Naive thymus-derived CD4-positive, alpha-beta T cell (primary cell): ENCODE results near the gene ACTMAP. TPM values are rescaled to one million over a fixed set of nuclear protein-coding genes. Genes with fewer than 3 reads are reported as not detected.

Source experiments
- ATAC-seq: fragments of 150-1000 bp; cut with Tn5 transposase; 2 replicates; pipeline ENCODE4 v1.10.0; 2021; ENCODE audit warnings: mild to moderate bottlenecking, moderate library complexity
- CTCF ChIA-PET: fragments of 350-600 bp; sonication (Branson Sonifier 250); formaldehyde crosslinking; loops from one replicate; lab custom pipeline; 2021; ENCODE audit warnings: antibody characterized with exemption; lab: Charles Lee
- POLR2A ChIA-PET: fragments of 350-600 bp; sonication (Branson Sonifier 250); formaldehyde crosslinking; loops from one replicate; lab custom pipeline; 2021; ENCODE audit warnings: antibody characterized with exemption, inconsistent platforms; lab: Charles Lee
- DNase-seq, 9 donors: peaks; one replicate each; pipeline versions ENCODE4 v3.0.0 to v3.0.0-alpha.2; 2020 to 2022; ENCODE audit warnings: mixed read lengths in 1 of 9
- H3K27ac ChIP-seq: one replicate; pipeline ENCODE4 v1.7.0; 2013; ENCODE audit warnings: mild to moderate bottlenecking, low read depth, low read length, moderate library complexity
- H3K27me3 ChIP-seq, 2 donors: one replicate each; pipeline ENCODE4 v1.7.0; 2013; ENCODE audit warnings: low read length in 2 of 2, mild to moderate bottlenecking in 2 of 2, moderate library complexity in 2 of 2; ENCODE audit not compliant: control insufficient read depth in 2 of 2, insufficient read depth in 2 of 2
- H3K36me3 ChIP-seq, 3 experiments: 1 replicate in 2 of 3; 2 replicates in 1 of 3; pipeline ENCODE4 v1.7.0; 2013; ENCODE audit warnings: low read length in 3 of 3, mild to moderate bottlenecking in 3 of 3, moderate library complexity in 1 of 3; ENCODE audit not compliant: insufficient read depth in 3 of 3, control insufficient read depth in 2 of 3
- H3K4me1 ChIP-seq, 2 donors: one replicate each; pipeline ENCODE4 v1.7.0; 2013; ENCODE audit warnings: low read length in 2 of 2, mild to moderate bottlenecking in 2 of 2, moderate library complexity in 1 of 2; ENCODE audit not compliant: control insufficient read depth in 2 of 2, insufficient read depth in 2 of 2
- H3K4me3 ChIP-seq: 2 replicates; pipeline ENCODE4 v1.7.0; 2013; ENCODE audit warnings: mild to moderate bottlenecking, low read length
- H3K9me3 ChIP-seq, 3 experiments: 1 replicate in 2 of 3; 2 replicates in 1 of 3; pipeline ENCODE4 v1.7.0; 2013; ENCODE audit warnings: low read length in 3 of 3; ENCODE audit not compliant: control insufficient read depth in 2 of 3
- H3K27ac Mint-ChIP-seq, 9 donors: one replicate each; pipeline ENCODE4 v1.8.0; 2020 to 2022; ENCODE audit warnings: mixed read lengths in 9 of 9, mild to moderate bottlenecking in 8 of 9, moderate library complexity in 5 of 9, inconsistent platforms in 2 of 9
- H3K27me3 Mint-ChIP-seq, 5 donors: one replicate each; pipeline ENCODE4 v1.8.0; 2021 to 2022; ENCODE audit warnings: mixed read lengths in 5 of 5, mild to moderate bottlenecking in 1 of 5
- H3K36me3 Mint-ChIP-seq, 5 donors: one replicate each; pipeline ENCODE4 v1.8.0; 2020 to 2022; ENCODE audit warnings: mixed read lengths in 5 of 5, mild to moderate bottlenecking in 3 of 5, inconsistent platforms in 1 of 5
- H3K4me1 Mint-ChIP-seq, 7 donors: one replicate each; pipeline ENCODE4 v1.8.0; 2020 to 2022; ENCODE audit warnings: mixed read lengths in 7 of 7, mild to moderate bottlenecking in 3 of 7, inconsistent platforms in 1 of 7
- H3K4me3 Mint-ChIP-seq, 10 donors: one replicate each; pipeline ENCODE4 v1.8.0; 2020 to 2022; ENCODE audit warnings: mild to moderate bottlenecking in 10 of 10, mixed read lengths in 10 of 10, moderate library complexity in 6 of 10, inconsistent platforms in 2 of 10
- H3K9me3 Mint-ChIP-seq, 11 donors: one replicate each; pipeline ENCODE4 v1.8.0; 2020 to 2022; ENCODE audit warnings: mixed read lengths in 11 of 11, mild to moderate bottlenecking in 4 of 11, inconsistent platforms in 1 of 11, moderate library complexity in 1 of 11
- intact Hi-C, 2 donors: fragments of 100-400 bp; cut with micrococcal nuclease; formaldehyde crosslinking; loops; one replicate each; pipeline ENCODE4 v1.15.1; 2023
- polyA plus RNA-seq, 2 donors: library from polyadenylated mRNA; unstranded; fragments of 300-500 nt; fragmentation: Illumina TruSeq; gene quantifications; one replicate each; pipeline ENCODE4 v1.2.3, GENCODE V29; 2021
- total RNA-seq, 6 experiments: library from RNA in 5 of 6; stranded (reverse) in 5 of 6; gene quantifications; 1 replicate in 5 of 6; 2 replicates in 1 of 6; pipeline ENCODE4 v1.2.3 and lab custom pipeline; 2021 to 2026

Gene ACTMAP
- total and polyA plus RNA-seq, 7 experiments from 2014 or later: 3.2 to 13.7 (median 7.3) TPM

- Histone ChIP-seq H3K4me1 (no peaks in the 10 kb centered on the region), H3K27me3 (no peaks in the 10 kb centered on the region), H3K4me3 (no peak overlapping the region), H3K27ac (no peak overlapping the region), H3K36me3 (peaks cover 0 to 40% (median 0%) of the 10 kb centered on the region in 3 experiments), H3K9me3 (no peaks in the 10 kb centered on the region)
- peaks cover 0 to 4% (median 0%) of the 10 kb centered on the region in 7 donors for H3K4me1 Mint-ChIP-seq
- DNase-seq (no peak), ATAC-seq (no peak)
- H3K27me3 Mint-ChIP-seq: no peaks in the 10 kb centered on the region
- ChIA-PET CTCF (no interaction called here), POLR2A (no interaction called here)
- intact Hi-C loops: no loop called here
- H3K4me3 Mint-ChIP-seq: no peak overlapping the region
- peak overlapping the region in 2 of 9 donors; percentile 14 to 68 for H3K27ac Mint-ChIP-seq
- peaks cover 0 to 20% (median 10%) of the 10 kb centered on the region in 5 donors for H3K36me3 Mint-ChIP-seq
- H3K9me3 Mint-ChIP-seq: no peaks in the 10 kb centered on the region
Measured at GRCh38 chr19:40739871-40740703, 10.2 kb downstream of the ACTMAP start.

GRCh38 chr19:40739030-40739839 lies 11.0 kb downstream of the ACTMAP start:
- ChIA-PET POLR2A (no interaction called here), CTCF (no interaction called here)
- H3K27ac Mint-ChIP-seq: no peak overlapping the region
- no peaks in the 10 kb centered on the region for H3K27me3 Mint-ChIP-seq
- no peaks in the 10 kb centered on the region for H3K27me3 ChIP-seq
- no peak overlapping the region for H3K27ac ChIP-seq
- H3K36me3 Mint-ChIP-seq: peaks cover 0 to 26% (median 13%) of the 10 kb centered on the region in 5 donors
- H3K9me3 Mint-ChIP-seq: no peaks in the 10 kb centered on the region
- no peaks in the 10 kb centered on the region for H3K4me1 ChIP-seq
- no peak overlapping the region for H3K4me3 ChIP-seq
- H3K4me3 Mint-ChIP-seq: no peak overlapping the region
- DNase-seq (no peak), ATAC-seq (no peak)
- H3K36me3 ChIP-seq: peaks cover 0 to 48% (median 0%) of the 10 kb centered on the region in 3 experiments
- H3K4me1 Mint-ChIP-seq: peaks cover 0 to 4% (median 0%) of the 10 kb centered on the region in 7 donors
- intact Hi-C loops: no loop called here
- no peaks in the 10 kb centered on the region for H3K9me3 ChIP-seq

DNA sequence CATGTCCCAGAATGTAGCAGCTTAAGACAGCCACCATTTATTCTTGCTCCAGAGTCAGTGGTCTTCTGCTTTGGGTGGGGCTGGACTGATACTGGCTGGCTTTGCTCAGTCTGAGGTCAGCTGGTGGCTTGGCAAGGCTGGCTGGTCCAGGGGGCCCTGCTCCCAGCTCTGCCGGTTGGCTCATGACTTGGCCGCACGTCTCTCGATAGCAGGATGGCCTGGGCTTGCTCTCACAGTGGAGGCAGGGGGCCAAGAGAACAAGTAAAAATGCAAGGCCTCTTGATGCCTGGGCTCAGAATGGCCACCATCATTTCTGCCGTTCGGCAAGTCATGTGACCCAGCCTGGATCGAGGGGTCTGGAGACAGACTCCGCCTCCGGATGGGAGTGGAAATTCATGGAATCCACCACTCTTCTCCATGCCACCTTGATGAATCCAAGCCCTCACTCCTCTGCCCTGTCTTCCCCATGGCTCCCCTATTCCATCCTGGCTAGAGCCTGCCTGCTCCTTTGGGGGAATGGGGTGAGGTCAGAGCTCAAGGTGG lies 13.1 kb downstream of the ACTMAP start:
- H3K36me3 ChIP-seq: peaks cover 0 to 67% (median 0%) of the 10 kb centered on the region in 3 experiments
- no peaks in the 10 kb centered on the region for H3K9me3 Mint-ChIP-seq
- peaks cover 0 to 43% (median 22%) of the 10 kb centered on the region in 5 donors for H3K36me3 Mint-ChIP-seq
- no peak overlapping the region for H3K27ac ChIP-seq
- H3K9me3 ChIP-seq: no peaks in the 10 kb centered on the region
- no peaks in the 10 kb centered on the region for H3K27me3 ChIP-seq
- ATAC-seq (no peak), DNase-seq (no peak)
- POLR2A ChIA-PET: no interaction called here
- CTCF ChIA-PET: no interaction called here
- intact Hi-C loops: no loop called here
- no peak overlapping the region for H3K4me3 ChIP-seq
- no peaks in the 10 kb centered on the region for H3K4me1 ChIP-seq
- H3K4me1 Mint-ChIP-seq: peaks cover 0 to 4% (median 0%) of the 10 kb centered on the region in 7 donors
- H3K27me3 Mint-ChIP-seq: no peaks in the 10 kb centered on the region
- H3K4me3 Mint-ChIP-seq: no peak overlapping the region
- no peak overlapping the region for H3K27ac Mint-ChIP-seq

- ATAC-seq (no peak), DNase-seq (no peak)
- ChIA-PET POLR2A (no interaction called here), CTCF (no interaction called here)
- H3K4me1 ChIP-seq: no peaks in the 10 kb centered on the region
- Mint-ChIP-seq H3K36me3 (peaks cover 0 to 44% (median 22%) of the 10 kb centered on the region in 5 donors), H3K4me3 (no peak overlapping the region), H3K27me3 (no peaks in the 10 kb centered on the region), H3K9me3 (no peaks in the 10 kb centered on the region), H3K27ac (no peak overlapping the region), H3K4me1 (peaks cover 0 to 4% (median 0%) of the 10 kb centered on the region in 7 donors)
- H3K36me3 ChIP-seq: peaks cover 0 to 67% (median 0%) of the 10 kb centered on the region in 3 experiments
- intact Hi-C loops: no loop called here
- no peak overlapping the region for H3K27ac ChIP-seq
- no peak overlapping the region for H3K4me3 ChIP-seq
- no peaks in the 10 kb centered on the region for H3K27me3 ChIP-seq
- no peaks in the 10 kb centered on the region for H3K9me3 ChIP-seq
Measured at GRCh38 chr19:40736661-40737060, 13.6 kb downstream of the ACTMAP start.

DNA sequence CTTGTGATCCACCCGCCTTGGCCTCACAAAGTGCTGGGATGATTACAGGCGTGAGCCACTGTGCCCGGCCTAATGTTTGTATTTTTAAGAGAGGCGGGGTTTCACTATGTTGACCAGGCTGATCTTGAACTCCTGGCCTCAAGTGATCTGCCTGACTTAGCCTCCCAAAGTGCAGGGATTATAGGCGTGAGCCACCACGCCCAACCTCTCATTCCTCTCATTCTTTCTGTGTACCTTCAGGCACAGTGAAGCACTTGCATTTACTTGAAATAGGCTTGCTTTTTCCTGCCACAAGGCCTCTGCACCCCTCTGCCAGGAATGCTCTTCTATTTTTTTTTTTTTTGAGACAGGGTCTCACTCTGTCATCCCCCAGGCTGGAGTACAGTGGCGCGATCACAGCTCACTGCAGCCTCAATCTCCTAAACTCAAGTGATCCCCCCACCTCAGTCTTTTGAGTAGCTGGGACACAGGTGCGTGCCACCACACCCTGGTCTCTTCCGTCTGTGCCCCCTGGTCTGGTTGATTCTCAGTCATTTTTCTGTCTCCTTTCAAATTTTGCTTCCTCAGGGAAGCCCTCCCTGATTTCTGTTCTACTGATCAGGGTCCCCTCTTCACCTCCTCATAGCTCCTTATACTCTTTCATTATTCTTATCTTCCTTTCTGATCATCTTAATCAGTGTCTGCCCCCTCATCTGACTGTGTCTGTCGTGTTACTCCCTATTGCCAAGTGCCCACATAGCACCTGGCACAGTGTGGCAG lies 15.1 kb downstream of the ACTMAP start:
- no peaks in the 10 kb centered on the region for H3K4me1 ChIP-seq
- intact Hi-C loops: no loop called here
- peak overlapping the region in 1 of 9 donors; percentile 14 for H3K27ac Mint-ChIP-seq
- peaks cover 4 to 56% (median 28%) of the 10 kb centered on the region in 5 donors for H3K36me3 Mint-ChIP-seq
- DNase-seq (no peak), ATAC-seq (no peak)
- H3K4me3 Mint-ChIP-seq: no peak overlapping the region
- H3K27ac ChIP-seq: no peak overlapping the region
- no peak overlapping the region for H3K4me3 ChIP-seq
- H3K27me3 Mint-ChIP-seq: no peaks in the 10 kb centered on the region
- H3K27me3 ChIP-seq: no peaks in the 10 kb centered on the region
- no peaks in the 10 kb centered on the region for H3K9me3 Mint-ChIP-seq
- no peaks in the 10 kb centered on the region for H3K9me3 ChIP-seq
- CTCF ChIA-PET: no interaction called here
- peaks cover 0 to 4% (median 0%) of the 10 kb centered on the region in 7 donors for H3K4me1 Mint-ChIP-seq
- POLR2A ChIA-PET: no interaction called here
- H3K36me3 ChIP-seq: peaks cover 0 to 75% (median 0%) of the 10 kb centered on the region in 3 experiments

DNA sequence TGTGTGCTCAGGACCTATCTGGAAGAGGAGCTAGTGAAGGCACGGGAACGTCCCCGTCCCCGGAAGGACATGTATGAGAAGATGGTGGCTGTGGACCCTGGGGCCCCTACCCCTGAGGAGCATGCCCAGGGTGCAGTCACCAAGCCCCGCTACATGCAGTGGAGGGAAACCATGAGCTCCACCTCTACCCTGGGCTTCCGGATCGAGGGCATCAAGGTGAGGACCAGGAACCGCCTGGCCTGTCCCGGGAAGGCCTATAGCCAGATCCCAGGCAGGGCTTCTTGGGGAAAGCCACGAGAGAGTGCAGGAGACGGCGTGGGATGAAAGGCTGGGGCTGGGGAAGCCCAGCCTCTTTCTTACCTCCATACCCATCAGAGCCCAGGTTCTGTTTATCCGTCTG lies 17.1 kb downstream of the ACTMAP start:
- Mint-ChIP-seq H3K36me3 (peaks cover 4 to 47% (median 29%) of the 10 kb centered on the region in 5 donors), H3K27ac (no peak overlapping the region), H3K4me1 (peaks cover 0 to 4% (median 0%) of the 10 kb centered on the region in 7 donors), H3K4me3 (no peak overlapping the region), H3K9me3 (no peaks in the 10 kb centered on the region), H3K27me3 (no peaks in the 10 kb centered on the region)
- no peaks in the 10 kb centered on the region for H3K9me3 ChIP-seq
- no peak overlapping the region for H3K27ac ChIP-seq
- H3K4me1 ChIP-seq: no peaks in the 10 kb centered on the region
- no peak overlapping the region for H3K4me3 ChIP-seq
- no peak for ATAC-seq
- ChIA-PET POLR2A (interaction anchor here (0.9 to 1.9 kb wide), 2 partner anchors 24 to 45 kb away, joined by 3 to 6 read pairs; partner anchors contain the start of gene RAB4B), CTCF (interaction anchor here (0.6 kb wide), 1 partner anchor 423 kb away, joined by 3 read pairs; no protein-coding TSS in a partner anchor)
- DNase-seq: no peak
- H3K27me3 ChIP-seq: no peaks in the 10 kb centered on the region
- intact Hi-C loops: no loop called here
- H3K36me3 ChIP-seq: peaks cover 0 to 63% (median 0%) of the 10 kb centered on the region in 3 experiments
